Neural crest cell (in vitro differentiated cells): ENCODE measurements around the gene COPS4. TPM values are rescaled to one million over a fixed set of nuclear protein-coding genes. Genes with fewer than 3 reads are reported as not detected.

Experiments
- DNase-seq: peaks from one replicate; pipeline ENCODE4 v3.0.0; 2021; ENCODE audit warnings: low read depth, mixed read lengths, low spot score
- H3K27ac Mint-ChIP-seq: one replicate; pipeline ENCODE4 v1.8.0; 2021; ENCODE audit warnings: mild to moderate bottlenecking, mixed read lengths; ENCODE audit not compliant: unreplicated experiment
- H3K27me3 Mint-ChIP-seq: 2 replicates; pipeline ENCODE4 v1.8.0; 2021; ENCODE audit warnings: low read depth, mild to moderate bottlenecking, mixed read lengths
- H3K36me3 Mint-ChIP-seq: 2 replicates; pipeline ENCODE4 v1.8.0; 2021; ENCODE audit warnings: low read depth, mild to moderate bottlenecking, mixed read lengths
- H3K4me1 Mint-ChIP-seq: 2 replicates; pipeline ENCODE4 v1.8.0; 2021; ENCODE audit warnings: mixed read lengths
- H3K4me3 Mint-ChIP-seq: one replicate; pipeline ENCODE4 v1.8.0; 2021; ENCODE audit warnings: mild to moderate bottlenecking, mixed read lengths
- H3K9me3 Mint-ChIP-seq: 2 replicates; pipeline ENCODE4 v1.8.0; 2021; ENCODE audit warnings: mixed read lengths
- CTCF ChIP-seq: fragments of 200-600 bp; sonication (generic); conservative IDR thresholded peaks from 2 replicates; pipeline ENCODE4 v1.5.0; 2021; ENCODE audit warnings: antibody characterized with exemption, mild to moderate bottlenecking
- total RNA-seq: library from RNA; stranded (reverse); gene quantifications from 2 replicates; pipeline ENCODE4 v1.2.1, GENCODE V29; 2021

COPS4 gene
- total RNA-seq, 1 donor from 2014 or later = 44.5 TPM

GRCh38 chr4:83054928-83055327 is 19.9 kb downstream of the COPS4 start:
- no peak overlapping the region for H3K4me3 Mint-ChIP-seq
- no peaks in the 10 kb centered on the region for H3K27me3 Mint-ChIP-seq
- no peak overlapping the region for H3K27ac Mint-ChIP-seq
- H3K4me1 Mint-ChIP-seq = no peaks in the 10 kb centered on the region
- no peaks in the 10 kb centered on the region for H3K9me3 Mint-ChIP-seq
- DNase-seq = no peak
- H3K36me3 Mint-ChIP-seq = peaks cover 28% of the 10 kb centered on the region
- TF ChIP-seq CTCF = peak; percentile 59

- Mint-ChIP-seq H3K36me3 (peaks cover 14% of the 10 kb centered on the region), H3K4me1 (no peaks in the 10 kb centered on the region), H3K27me3 (no peaks in the 10 kb centered on the region), H3K9me3 (no peaks in the 10 kb centered on the region), H3K27ac (no peak overlapping the region), H3K4me3 (no peak overlapping the region)
- DNase-seq = no peak
- TF ChIP-seq CTCF = no peak
Observed at GRCh38 chr4:83062739-83063138, 27.8 kb downstream of the COPS4 start.

- H3K4me1 Mint-ChIP-seq = peaks cover 5% of the 10 kb centered on the region
- H3K4me3 Mint-ChIP-seq = no peak overlapping the region
- no peaks in the 10 kb centered on the region for H3K27me3 Mint-ChIP-seq
- TF ChIP-seq CTCF = no peak
- no peak overlapping the region for H3K27ac Mint-ChIP-seq
- peaks cover 11% of the 10 kb centered on the region for H3K36me3 Mint-ChIP-seq
- no peak for DNase-seq
- H3K9me3 Mint-ChIP-seq = no peaks in the 10 kb centered on the region
Observed at GRCh38 chr4:83065266-83065665, 30.3 kb downstream of the COPS4 start.

- Mint-ChIP-seq H3K4me1 (peaks cover 5% of the 10 kb centered on the region), H3K27me3 (no peaks in the 10 kb centered on the region), H3K9me3 (no peaks in the 10 kb centered on the region), H3K27ac (no peak overlapping the region), H3K36me3 (peaks cover 8% of the 10 kb centered on the region), H3K4me3 (no peak overlapping the region)
- TF ChIP-seq CTCF = no peak
- no peak for DNase-seq
Observed at GRCh38 chr4:83067058-83067639, 32.2 kb downstream of the COPS4 start.

- no peak for DNase-seq
- H3K4me1 Mint-ChIP-seq = peaks cover 5% of the 10 kb centered on the region
- no peak overlapping the region for H3K27ac Mint-ChIP-seq
- no peaks in the 10 kb centered on the region for H3K9me3 Mint-ChIP-seq
- no peak for TF ChIP-seq CTCF
- H3K36me3 Mint-ChIP-seq = peaks cover 8% of the 10 kb centered on the region
- no peak overlapping the region for H3K4me3 Mint-ChIP-seq
- no peaks in the 10 kb centered on the region for H3K27me3 Mint-ChIP-seq
Observed at GRCh38 chr4:83071116-83071515, 36.1 kb downstream of the COPS4 start.
